NCI-H2227 (cell line): ENCODE measurements around the gene KLHL3.

Experiments
- DNase-seq: peaks from one replicate; lab custom pipeline; 2025; ENCODE audit not compliant: unreplicated experiment; lab: John Stamatoyannopoulos, UW

The KLHL3 gene

GRCh38 chr5:137708796-137709559, 26.9 kb downstream of the KLHL3 start:
- no peak for DNase-seq

GRCh38 chr5:137708062-137708461, 27.8 kb downstream of the KLHL3 start:
- DNase-seq: no peak

GRCh38 chr5:137706841-137707240, 29.0 kb downstream of the KLHL3 start:
- no peak for DNase-seq

GRCh38 chr5:137705106-137705505, 30.8 kb downstream of the KLHL3 start:
- no peak for DNase-seq

GRCh38 chr5:137703565-137703964, 32.3 kb downstream of the KLHL3 start:
- DNase-seq: no peak

GRCh38 chr5:137700282-137700680, 35.6 kb downstream of the KLHL3 start:
- DNase-seq: no peak

- no peak for DNase-seq
These were observed 36.3 kb downstream of the KLHL3 start for GRCh38 chr5:137699336-137700281.

- no peak for DNase-seq
These were observed 39.4 kb downstream of the KLHL3 start for GRCh38 chr5:137696481-137696880.

GRCh38 chr5:137695651-137696428, 40.0 kb downstream of the KLHL3 start:
- no peak for DNase-seq

- DNase-seq: no peak
These were observed 41.8 kb downstream of the KLHL3 start for GRCh38 chr5:137693951-137694721.

GRCh38 chr5:137693307-137693950, 42.5 kb downstream of the KLHL3 start:
- no peak for DNase-seq

GRCh38 chr5:137689306-137689705, 46.6 kb downstream of the KLHL3 start:
- DNase-seq: no peak

- no peak for DNase-seq
These were observed 47.6 kb downstream of the KLHL3 start for GRCh38 chr5:137688210-137688840.

GRCh38 chr5:137684761-137685160, 51.1 kb downstream of the KLHL3 start:
- no peak for DNase-seq

GRCh38 chr5:137681191-137681590, 54.7 kb downstream of the KLHL3 start:
- DNase-seq: no peak

- DNase-seq: no peak
These were observed 56.0 kb downstream of the KLHL3 start for GRCh38 chr5:137679910-137680309.

- DNase-seq: no peak
These were observed 56.7 kb downstream of the KLHL3 start for GRCh38 chr5:137679195-137679594.

- no peak for DNase-seq
These were observed 63.0 kb downstream of the KLHL3 start for GRCh38 chr5:137672881-137673280.

- DNase-seq: no peak
These were observed 63.9 kb downstream of the KLHL3 start for GRCh38 chr5:137672001-137672400.

GRCh38 chr5:137669811-137670210, 66.1 kb downstream of the KLHL3 start:
- no peak for DNase-seq
